Fibroblast of gingiva (primary cell): Measurements from ENCODE around the gene AP3D1.
"Not testable (repeated sequence)": the region's sequence is repeated elsewhere in the genome, so short reads cannot be mapped to it uniquely, and the experiment has no call there.

Experiments
- DNase-seq: peaks from one replicate; pipeline ENCODE4 v3.0.0-alpha.2; 2011; ENCODE audit warnings: low read depth

The AP3D1 gene

DNA sequence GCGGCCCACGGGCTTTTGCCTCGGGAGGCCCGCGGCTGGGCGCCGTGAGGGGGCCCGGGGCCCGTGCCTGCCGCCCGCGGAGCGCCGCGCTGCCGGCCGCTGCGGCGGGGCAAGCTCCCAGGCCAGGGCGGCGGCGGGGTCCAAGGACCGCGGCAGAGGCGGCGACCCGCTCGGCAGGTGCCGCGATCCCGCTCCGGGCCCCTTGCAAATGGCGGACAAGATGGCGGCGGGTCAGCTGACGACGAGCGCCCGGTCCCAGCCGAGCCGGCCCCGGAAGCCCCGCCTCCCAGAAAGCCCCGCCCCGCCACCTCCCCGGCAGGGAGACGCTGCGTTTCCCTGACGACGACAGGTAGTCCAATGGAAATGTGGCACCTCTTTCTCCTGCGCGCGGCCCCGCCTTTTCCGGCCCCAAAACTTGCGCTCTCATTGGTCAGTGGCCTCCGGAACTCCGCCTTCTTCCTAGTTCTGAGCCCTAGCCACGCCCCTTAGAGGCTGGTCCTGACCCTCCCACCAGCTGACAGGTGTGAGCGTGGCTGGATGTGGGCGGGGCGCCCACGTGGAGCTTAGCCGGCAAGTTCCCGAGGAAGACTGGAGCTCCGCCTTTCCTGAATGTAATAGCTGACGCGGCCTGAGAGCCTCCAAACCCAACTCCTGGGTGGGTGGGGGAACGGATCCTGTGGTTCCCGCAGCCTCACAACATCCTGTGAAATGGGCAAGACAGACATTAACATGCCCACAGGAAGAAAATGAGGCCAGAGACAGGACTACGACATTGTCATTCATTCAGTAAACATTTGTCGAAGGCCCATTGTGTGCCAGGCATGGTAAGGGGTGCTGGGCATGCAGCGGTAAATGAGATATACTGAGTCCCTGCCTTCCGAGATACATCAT, at the start of gene AP3D1:
TSS of gene AP3D1 (minus strand) at position 228 of the 891 bp plus-strand sequence. CDS start 232 bp downstream, outside the sequence.
- peak; percentile 99 for DNase-seq

DNA sequence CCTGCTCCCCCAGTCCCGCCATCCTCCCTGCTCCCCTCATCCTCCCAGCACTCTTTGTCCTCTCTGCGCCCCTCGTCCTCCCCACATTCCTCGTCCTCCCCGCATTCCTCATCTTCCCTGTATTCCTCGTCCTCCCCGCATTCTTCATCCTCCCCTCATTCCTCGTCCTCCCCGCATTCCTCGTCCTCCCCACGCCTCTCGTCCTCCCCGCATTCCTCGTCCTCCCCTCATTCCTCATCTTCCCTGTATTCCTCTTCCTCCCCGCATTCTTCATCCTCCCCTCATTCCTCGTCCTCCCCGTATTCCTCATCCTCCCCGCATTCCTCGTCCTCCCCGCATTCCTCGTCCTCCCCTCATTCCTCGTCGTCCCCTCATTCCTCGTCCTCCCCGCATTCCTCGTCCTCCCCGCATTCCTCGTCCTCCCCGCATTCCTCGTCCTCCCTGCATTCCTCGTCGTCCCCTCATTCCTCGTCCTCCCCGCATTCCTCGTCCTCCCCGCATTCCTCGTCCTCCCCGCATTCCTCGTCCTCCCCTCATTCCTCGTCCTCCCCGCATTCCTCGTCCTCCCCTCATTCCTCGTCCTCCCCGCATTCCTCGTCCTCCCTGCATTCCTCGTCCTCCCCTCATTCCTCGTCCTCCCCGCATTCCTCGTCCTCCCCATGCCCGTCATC, 49.4 kb upstream of the AP3D1 start:
- not testable (repeated sequence) for DNase-seq

DNA sequence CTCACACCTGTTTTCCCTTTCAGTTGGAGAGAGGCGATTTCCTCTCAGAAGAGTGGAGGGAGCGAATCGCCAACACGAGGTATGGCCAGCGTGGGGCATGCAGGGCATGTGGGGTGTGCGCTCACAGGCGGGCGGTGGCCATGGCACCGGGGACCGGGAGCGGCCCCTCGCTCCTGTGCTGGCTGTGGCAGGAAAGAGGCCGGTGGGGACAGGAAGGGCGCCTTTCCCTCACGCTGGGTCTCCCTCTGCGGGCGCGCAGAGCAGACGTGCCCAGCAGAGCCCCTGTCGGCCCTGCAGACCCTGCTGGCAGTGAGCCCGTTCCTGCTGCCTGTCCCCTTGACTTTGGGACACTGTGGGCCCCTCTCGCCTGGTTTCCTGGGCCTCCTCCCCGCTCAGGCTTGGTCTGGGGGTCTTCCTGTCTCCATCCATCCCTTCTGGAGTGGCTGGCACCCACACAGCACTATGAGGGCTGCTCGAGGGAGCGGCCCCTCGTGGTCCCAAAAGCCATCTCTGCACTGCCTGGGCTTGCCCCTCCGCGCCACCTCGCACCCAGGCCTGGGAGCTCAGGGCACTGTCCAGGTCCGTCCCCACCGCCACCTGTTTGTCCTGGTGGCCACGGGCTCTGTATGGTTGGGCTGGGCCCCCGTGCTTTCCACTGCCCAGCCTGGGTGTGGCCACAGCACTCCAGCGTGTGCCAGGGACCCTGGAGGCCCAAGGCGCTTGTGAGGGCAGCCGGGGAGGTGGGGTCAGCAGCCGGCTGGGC, 48.7 kb upstream of the AP3D1 start:
- no peak for DNase-seq

DNA sequence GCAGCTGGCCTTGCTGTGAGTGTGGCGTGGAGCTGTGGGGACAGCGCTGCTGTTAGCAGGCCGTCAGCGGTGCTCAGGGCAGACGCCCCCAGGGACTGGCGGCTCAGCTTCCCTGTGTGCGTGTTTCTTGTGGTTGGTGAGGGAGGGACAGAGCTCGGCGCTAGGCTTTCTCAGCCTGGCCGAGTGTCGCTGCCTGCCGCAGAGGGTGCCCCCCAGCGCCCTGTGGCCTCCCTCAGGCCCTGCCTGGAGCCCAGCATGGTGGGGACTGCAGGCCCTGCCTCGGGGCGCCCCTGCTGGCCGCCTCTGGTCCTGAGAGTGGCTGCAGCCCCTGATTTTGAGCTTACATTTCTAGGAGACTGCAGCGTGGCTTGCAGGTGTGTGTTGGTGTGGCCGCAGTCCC, 47.8 kb upstream of the AP3D1 start:
- no peak for DNase-seq

DNA sequence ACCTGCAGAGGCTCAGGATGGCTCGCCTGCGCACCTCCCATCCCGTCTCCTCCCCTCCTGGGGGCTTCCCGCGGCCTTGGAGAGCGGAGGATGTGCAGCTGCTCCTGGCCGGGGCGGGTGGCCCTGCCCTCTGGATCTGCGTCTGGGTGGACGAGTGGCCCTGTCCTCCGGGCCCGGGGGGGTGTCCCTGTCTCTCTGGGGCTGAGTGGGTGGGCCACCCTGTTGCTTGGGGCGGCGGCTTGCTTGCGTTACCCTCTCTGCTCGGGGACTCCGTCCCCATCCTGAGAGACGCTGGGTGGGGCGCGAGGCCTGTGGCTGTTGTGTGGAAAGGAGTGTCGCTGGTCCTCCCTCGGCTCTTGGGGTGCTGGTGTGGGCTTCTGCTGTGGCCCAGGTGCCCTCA, 47.0 kb upstream of the AP3D1 start:
- no peak for DNase-seq

DNA sequence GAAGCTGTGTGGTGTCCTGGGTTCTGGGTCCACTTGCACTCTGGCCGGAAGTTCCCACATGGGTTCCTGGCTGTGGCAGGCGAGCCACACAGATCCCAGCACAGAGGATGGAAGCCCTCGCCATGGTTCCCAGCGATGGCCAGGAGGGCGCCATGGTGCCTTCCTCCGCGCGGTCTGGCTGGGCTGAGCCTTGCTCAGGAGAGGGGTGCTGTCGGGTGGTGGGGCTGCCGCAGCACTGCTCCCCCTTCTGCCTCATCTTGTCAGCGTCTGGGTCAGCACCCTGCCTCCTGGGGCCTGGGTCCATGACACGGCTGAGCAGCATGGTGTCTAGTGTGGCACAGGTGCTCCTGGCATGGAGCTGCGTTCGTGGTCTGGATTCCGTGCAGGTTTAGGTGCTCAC, 45.9 kb upstream of the AP3D1 start:
- DNase-seq, result no peak

DNA sequence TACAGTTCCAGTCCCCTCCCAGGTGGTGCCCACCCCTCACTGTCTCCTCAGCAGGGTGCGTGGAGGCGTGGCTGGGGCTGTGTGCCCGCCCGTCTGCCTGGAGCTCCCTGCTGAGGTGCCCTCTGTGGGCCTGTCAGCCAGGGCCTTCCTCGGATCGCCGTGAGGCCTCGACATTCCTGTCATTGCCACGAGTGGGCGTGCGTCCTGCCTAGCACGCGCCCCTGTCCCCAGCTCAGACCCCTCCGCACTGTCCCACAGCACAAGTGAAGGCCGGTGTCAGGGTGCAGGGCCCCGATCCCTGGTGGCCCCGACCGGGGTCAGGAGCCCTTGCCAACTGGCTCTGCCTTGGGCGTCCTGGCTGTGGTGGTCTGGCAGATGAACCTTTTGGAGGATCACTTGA, 44.5 kb upstream of the AP3D1 start:
- DNase-seq, result no peak

DNA sequence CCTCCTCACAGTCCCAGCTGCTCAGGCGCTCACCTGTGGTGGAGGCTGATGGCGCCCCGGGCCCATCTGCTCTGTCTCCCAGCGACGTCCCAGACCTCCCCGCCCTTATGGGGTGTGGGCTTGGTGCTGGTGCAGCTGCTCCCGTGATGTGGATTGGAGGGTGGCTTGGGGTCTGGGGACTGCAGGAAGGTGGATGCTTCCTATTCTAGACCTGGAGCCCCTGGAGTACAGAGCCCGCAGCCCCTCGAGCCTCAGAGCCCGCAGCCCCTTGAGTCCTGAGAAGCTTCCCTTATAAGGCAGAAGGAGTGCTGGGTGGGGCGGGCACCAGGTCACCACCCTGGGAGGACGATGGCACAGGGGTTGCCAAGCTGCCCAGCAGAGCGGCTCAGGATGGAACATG, 44.0 kb upstream of the AP3D1 start:
- no peak for DNase-seq

DNA sequence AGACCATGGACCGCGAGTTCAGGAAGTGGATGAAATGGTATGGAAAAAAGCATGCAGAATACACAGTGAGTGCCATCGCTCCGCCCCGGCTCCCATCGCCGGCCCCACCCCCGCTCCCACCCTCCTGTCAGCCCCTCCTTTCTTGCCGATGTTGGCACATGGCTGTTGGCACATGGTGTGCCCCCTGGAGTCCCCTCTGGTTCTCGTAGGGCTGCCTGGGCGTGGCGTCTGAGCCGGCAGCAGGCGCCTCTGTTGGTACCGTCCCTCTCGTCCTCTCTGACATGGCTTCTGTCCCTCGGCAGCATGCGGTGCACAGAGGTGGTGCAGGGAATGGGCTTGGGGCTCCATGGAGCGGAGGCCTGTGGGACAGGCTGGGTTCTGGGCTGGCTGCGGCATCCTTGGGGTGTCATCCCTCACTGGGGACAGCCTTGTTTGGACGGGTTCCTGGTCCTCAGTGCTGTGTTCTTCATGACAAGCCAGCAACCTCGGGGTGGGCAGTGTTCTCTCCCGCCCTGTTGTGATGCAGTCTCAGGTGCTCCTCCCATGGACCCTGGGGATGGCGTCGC, 43.2 kb upstream of the AP3D1 start:
- no peak for DNase-seq

DNA sequence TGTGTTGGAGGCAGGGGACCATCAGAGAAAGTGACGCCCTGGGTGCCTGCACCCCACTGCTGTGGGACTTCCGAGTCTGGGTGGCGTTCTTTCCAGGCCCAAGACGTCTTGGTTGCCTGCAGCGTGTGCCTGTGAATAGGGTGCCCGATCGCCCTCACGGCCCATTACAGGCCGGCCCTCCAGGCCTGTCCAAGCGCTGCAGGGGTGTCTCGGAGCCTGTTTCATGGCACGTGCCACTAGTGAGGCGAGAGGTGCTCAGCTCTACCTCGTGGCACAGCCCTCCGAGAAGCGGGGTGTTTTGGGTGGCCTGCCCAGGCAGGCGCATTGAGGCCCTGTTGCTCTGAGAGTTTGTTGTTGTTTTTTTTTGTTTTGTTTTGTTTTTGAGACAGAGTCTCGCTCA, 42.4 kb upstream of the AP3D1 start:
- no peak for DNase-seq

DNA sequence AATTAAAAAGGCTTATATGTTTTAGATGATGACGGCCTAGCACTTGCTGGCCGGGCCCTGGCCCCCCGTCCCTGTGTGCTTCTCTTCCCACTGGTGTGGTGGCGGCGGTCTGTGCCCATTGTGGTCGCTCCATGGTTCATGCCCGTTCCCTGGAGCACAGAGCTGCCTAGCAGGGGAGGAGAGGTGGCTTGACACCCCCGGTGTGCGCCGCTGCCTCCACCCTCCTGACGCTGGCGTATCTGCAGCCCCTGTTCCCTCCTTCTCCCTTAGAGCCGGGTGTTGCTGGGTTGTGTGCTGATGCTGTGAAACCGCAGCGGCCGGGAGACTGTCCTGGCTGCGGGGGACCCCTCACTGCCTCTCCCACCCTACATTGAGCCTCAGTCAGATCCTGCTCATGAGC, 41.5 kb upstream of the AP3D1 start:
- DNase-seq, result no peak

DNA sequence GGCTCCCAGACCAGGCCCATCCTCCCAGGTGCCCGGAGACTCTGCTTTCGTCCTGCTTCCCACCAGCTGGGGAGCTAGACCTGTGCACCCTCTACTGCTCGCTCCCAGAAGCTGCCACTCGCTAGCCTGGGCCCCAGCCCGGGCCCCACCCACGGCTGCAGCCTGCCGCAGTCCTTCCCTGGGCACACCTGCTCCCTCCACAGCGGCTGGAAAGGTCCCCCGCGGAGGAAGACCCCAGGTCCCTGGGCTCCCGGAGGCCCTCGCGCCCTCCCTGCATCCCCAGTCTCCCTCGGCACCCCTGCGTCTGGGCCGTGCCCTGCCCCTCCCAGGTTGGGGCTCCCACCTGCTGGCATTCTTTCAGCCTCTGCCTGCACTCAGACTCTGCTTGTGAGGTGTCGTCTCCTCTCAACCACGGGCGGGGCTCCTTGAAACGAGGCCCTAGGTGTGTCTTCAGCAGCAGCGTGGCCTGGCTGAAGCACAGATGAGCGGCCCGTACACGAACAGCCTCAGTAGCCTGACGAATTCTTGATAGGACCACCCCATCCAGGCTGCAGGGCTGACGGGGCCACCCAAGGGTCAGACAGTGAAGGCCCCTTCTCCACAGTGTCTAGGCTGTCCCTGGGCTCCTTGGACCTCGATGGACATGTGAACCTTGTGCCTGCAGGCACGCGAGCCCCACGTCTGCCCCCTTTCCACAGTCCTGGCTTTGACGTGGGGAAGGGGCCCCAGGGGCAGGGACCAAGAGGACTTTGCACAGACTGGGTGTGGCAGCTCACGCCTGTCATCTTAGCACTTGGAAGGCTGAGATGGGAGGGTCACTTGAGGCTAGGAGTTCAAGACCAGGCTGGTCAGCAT, 40.3 kb upstream of the AP3D1 start:
- no peak for DNase-seq

DNA sequence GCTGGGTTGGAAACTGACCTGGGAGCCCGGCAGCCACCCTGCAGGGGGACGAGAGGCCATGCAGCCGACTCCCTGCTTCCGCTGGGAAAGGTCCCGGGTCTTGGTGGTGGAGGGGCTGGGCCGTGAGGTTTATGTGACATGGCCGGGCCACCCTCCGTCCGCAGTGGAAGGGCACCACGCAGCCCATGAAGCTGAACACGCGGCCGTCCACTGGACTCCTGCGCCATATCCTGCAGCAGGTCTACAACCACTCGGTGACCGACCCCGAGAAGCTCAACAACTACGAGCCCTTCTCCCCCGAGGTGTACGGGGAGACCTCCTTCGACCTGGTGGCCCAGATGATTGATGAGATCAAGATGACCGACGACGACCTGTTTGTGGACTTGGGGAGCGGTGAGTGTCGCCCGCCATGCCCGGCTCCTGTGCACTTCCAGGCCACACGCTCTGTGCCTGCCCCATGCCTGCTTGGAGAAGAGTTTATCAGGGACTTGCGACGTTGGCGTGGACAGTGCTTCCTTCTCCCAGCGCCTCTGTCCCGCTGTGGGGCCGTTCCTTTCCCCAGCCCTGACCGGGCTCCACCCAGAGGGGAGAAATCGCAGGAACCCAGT, 39.6 kb upstream of the AP3D1 start:
- DNase-seq, result no peak

DNA sequence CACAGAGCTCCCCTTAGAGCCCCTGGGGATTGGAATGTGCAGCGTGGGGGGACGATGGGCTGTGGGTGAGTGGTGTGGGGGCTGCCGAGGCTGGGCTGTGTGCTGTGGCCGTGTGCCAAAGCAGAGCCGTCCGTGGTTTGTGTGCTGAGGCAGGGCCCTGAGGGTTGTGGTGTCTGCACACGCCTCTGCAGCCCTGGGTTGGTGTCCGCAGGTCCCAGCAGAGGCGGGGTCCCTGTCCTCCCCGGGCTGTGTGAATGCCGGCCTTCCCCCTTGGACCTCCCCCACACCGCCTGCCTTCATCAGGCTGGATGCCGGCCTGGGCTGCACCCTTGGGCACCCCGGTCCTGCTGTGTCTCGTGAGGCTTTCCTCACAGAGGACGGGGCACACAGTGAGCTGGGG, 38.5 kb upstream of the AP3D1 start:
- DNase-seq, result no peak

DNA sequence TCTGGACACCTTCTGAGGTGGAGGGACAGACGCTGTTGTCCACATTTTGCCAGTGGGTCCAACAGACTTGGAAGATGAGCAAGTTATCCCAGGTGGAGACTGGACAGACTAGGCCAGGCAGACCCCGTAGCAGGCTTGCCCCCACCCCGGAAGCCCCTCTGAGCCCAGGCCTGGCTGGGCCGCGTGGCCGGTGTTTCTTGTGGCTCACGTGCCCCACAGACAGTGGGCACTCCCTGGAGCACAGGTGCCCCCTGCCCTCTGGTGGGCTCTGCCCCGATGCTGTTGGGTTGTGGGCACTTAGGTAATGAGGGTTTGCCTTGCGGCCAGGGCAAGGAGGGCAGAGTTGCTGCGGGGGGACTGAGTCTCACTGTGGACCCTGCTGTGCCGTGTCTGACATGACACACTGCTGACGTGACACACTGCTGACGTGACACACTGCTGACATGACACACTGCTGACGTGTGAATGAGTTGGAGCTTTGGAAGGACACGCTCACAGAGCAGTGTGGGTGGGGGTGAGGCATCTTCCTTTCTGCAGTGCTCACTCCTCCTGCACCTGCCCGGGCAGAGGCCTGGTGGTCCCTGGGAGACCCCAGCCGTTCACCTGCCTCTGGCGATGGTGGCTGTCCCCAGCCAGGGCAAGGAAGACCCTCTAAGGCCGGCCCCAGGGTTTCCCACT, 37.5 kb upstream of the AP3D1 start:
- peak; percentile 15 for DNase-seq

DNA sequence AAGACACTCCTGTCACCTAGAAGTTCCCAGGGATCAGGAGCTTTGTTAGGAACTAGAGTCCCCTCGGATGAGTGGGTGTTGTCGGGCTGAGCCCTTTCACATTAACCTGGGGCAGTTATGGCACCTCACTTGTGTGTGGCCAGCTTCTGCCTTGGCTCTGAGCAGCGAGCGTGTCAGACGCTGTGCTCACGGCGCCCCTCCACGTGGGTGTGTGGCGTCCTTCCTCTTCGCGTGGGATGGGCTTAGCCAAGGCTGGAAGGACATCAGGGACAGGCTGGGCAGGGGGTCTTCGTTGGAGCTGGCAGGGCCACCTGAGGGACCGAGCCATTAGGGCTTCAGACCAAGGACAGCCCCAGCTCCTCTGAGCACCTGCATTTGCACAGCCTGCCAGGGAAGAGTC, 35.8 kb upstream of the AP3D1 start:
- no peak for DNase-seq

DNA sequence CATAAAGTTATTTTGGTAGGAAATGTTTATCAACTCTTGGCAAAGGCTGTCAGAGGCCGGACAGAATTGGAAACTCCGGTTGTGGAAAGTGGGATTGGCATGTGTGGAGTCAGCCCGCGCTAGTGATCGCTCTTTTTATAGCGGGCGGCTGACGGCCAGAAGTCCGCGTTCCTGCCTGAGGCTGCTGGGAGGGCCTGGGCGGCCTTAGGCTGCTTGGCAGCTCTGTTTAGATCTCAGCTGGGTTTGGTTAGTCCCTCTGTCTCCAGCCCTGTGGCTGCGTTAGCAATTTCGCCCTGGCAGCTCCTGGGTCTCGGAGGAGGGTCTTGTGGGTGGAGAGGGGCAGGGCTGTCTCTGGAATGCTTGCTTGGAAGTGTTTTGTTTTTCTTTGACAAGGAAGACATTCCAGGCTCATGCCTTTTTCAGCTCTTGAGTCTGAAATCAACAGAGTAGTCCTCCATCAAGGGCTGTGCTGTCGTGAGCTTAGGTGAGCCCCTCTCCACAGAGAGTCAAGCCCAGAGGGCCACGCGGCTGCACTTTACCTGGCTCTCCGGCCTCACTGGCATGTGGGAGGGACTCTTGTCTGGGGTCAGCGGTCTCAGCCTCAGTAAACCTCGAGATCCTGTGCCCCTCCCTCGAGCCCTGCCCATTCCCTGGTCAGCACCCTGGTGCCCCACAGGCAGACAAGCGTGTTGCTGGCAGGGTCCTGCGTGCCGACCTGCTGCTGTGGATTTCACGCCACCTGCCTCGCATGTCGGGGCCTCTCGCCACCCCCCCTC, 34.9 kb upstream of the AP3D1 start:
- peak; percentile 99 for DNase-seq

DNA sequence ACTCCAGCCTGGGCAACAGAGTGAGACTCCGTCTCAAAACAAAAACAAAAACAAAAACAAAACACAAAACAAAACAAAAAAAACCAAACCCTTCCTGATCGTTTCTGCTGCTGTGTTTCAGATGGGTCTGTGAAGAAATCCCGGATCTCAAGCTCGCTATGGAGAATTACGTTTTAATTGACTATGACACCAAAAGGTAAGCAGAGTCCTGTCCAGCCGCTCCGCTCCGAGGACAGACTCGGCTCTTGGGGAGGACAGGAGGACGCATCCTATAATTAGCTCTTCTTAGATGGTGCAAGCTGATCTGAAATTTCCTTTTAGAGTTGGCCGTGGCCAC, 34.3 kb upstream of the AP3D1 start:
- DNase-seq, result no peak

DNA sequence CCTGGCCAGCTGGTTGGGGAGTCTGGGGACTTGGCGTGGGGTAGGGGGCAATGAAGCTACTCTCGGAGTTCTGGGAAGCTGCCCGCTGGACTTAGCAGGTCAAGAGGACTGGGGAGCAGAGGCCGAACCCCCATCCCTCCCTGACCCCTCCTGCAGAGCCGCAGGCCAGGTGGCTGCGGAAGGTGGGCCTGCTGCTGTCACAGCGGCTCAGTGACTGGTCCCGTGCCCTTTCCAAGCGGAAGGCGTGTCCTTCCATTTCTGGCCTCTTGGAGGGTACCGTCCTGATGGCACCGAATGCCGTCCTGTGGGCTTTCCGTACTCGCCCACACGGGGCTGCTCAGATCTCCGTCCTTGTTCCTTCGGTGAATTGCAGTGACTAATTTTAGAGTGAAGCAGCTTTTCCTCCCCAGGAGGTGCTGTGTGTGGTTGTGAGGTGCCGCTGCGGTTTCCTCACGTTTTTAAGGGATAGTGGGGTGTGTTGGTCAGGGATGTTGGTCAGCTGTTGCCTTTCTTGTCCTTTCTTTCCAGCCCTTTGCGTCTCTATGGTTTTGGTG, 33.1 kb upstream of the AP3D1 start:
- no peak for DNase-seq

DNA sequence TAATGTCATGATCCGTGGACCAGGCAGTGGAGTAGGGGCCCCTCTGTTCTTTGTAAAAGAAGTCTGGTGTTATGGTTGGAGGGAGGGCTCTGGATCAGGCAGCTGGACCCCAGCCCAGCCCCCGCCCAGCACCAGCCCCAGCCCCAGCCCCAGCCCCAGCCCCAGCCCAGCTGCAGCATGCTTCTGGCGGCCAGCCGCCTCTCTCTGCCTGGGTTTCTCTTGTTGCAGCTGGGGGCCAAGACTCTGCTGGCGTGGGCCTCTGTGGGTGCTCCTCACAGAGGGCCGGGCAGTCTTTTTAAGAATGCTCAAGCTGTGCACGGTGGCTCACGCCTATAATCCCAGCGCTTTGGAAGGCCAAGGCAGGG, 30.2 kb upstream of the AP3D1 start:
- DNase-seq, result no peak
